Measurements from ENCODE around the gene ELOB. TPM values are rescaled to one million over a fixed set of nuclear protein-coding genes. Genes with fewer than 3 reads are reported as not detected.
A peak's percentile ranks its signal among the peaks of the same experiment; 100 is the strongest.

The ELOB gene
- total and polyA plus RNA-seq, 2 of the 13 experiments (the other 11 are each of a cell fraction or from before 2014, with no cell fraction given), result 208 to 225 TPM

GRCh38 chr16:2786061-2786825 lies 9.2 kb upstream of the ELOB start (continued):
- TF ChIP-seq GMEB1 (CRISPR knock-in tag; IDR thresholded peaks at IDR 0.05; ENCODE audit: borderline replicate concordance) (no peak), ZNF780A (CRISPR knock-in tag; IDR thresholded peaks at IDR 0.05) (no peak), ZFP62 (CRISPR knock-in tag; IDR thresholded peaks at IDR 0.05) (no peak), NR2F6 (IDR thresholded peaks at IDR 0.05) (peak; percentile 19; the same call in 1 of the 2 replicates), NR2F6 (CRISPR knock-in tag; IDR thresholded peaks at IDR 0.05) (0 out of 2 replicates have a peak, but pooled peaks have one; percentile 41), CEBPG (CRISPR knock-in tag; IDR thresholded peaks at IDR 0.05) (peak; percentile 18; the same call in 1 of the 2 replicates), CHD4 (IDR thresholded peaks at IDR 0.05; ENCODE audit: borderline replicate concordance, low read length) (no peak), ZNF784 (CRISPR knock-in tag; IDR thresholded peaks at IDR 0.05; ENCODE audit: borderline replicate concordance) (no peak), SOX6 (IDR thresholded peaks at IDR 0.05) (no peak), SOX6 (CRISPR knock-in tag; IDR thresholded peaks at IDR 0.05) (no peak), TOPORS (CRISPR knock-in tag; IDR thresholded peaks at IDR 0.05) (no peak), FOXA1 (IDR thresholded peaks at IDR 0.05) (no peak), FOXA1 (CRISPR knock-in tag; IDR thresholded peaks at IDR 0.05) (no peak), ZNF251 (CRISPR knock-in tag; IDR thresholded peaks at IDR 0.05) (no peak), MZF1 (CRISPR knock-in tag; IDR thresholded peaks at IDR 0.05; ENCODE audit: borderline replicate concordance) (no peak), ELF3 (CRISPR knock-in tag; IDR thresholded peaks at IDR 0.05) (no peak), ZNF746 (CRISPR knock-in tag; IDR thresholded peaks at IDR 0.05) (no peak), ETV5 (CRISPR knock-in tag; IDR thresholded peaks at IDR 0.05; ENCODE audit: borderline replicate concordance) (no peak), NR2C2 (CRISPR knock-in tag; IDR thresholded peaks at IDR 0.05; ENCODE audit: borderline replicate concordance) (peak; percentile 61; the same call in 1 of the 2 replicates), SIX4 (CRISPR knock-in tag; IDR thresholded peaks at IDR 0.05) (peak; percentile 55; the same call in 1 of the 2 replicates), PCBP1 (IDR thresholded peaks at IDR 0.05; ENCODE audit: borderline replicate concordance, low read depth, low read length) (0 out of 2 replicates have a peak, but pooled peaks have one; percentile 63), GTF2F1 (IDR thresholded peaks at IDR 0.05; ENCODE audit: low read length) (no peak), ZNF558 (CRISPR knock-in tag; IDR thresholded peaks at IDR 0.05; ENCODE audit: borderline replicate concordance) (no peak)
- TF ChIP-seq, protein P1, sequence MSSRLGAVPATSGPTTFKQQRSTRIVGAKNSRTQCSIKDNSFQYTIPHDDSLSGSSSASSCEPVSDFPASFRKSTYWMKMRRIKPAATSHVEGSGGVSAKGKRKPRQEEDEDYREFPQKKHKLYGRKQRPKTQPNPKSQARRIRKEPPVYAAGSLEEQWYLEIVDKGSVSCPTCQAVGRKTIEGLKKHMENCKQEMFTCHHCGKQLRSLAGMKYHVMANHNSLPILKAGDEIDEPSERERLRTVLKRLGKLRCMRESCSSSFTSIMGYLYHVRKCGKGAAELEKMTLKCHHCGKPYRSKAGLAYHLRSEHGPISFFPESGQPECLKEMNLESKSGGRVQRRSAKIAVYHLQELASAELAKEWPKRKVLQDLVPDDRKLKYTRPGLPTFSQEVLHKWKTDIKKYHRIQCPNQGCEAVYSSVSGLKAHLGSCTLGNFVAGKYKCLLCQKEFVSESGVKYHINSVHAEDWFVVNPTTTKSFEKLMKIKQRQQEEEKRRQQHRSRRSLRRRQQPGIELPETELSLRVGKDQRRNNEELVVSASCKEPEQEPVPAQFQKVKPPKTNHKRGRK (CRISPR knock-in tag; IDR thresholded peaks at IDR 0.05), result no peak
- TF ChIP-seq, protein P2, sequence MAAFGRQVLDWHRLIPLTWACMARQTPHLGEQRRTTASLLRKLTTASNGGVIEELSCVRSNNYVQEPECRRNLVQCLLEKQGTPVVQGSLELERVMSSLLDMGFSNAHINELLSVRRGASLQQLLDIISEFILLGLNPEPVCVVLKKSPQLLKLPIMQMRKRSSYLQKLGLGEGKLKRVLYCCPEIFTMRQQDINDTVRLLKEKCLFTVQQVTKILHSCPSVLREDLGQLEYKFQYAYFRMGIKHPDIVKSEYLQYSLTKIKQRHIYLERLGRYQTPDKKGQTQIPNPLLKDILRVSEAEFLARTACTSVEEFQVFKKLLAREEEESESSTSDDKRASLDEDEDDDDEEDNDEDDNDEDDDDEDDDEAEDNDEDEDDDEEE (CRISPR knock-in tag; IDR thresholded peaks at IDR 0.05), result no peak
- TF ChIP-seq, protein P3, sequence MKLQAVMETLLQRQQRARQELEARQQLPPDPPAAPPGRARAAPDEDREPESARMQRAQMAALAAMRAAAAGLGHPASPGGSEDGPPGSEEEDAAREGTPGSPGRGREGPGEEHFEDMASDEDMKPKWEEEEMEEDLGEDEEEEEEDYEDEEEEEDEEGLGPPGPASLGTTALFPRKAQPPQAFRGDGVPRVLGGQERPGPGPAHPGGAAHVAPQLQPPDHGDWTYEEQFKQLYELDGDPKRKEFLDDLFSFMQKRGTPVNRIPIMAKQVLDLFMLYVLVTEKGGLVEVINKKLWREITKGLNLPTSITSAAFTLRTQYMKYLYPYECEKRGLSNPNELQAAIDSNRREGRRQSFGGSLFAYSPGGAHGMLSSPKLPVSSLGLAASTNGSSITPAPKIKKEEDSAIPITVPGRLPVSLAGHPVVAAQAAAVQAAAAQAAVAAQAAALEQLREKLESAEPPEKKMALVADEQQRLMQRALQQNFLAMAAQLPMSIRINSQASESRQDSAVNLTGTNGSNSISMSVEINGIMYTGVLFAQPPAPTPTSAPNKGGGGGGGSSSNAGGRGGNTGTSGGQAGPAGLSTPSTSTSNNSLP (IDR thresholded peaks at IDR 0.05; ENCODE audit: low read depth, low read length), result no peak

Data from HepG2 (cell line).